HK-2 (cell line): Measurements from ENCODE around the gene SYN1.

Experiments used
- DNase-seq: peaks from one replicate; pipeline ENCODE4 v3.0.0-alpha.2; 2018; ENCODE audit not compliant: unreplicated experiment

SYN1 gene

DNA sequence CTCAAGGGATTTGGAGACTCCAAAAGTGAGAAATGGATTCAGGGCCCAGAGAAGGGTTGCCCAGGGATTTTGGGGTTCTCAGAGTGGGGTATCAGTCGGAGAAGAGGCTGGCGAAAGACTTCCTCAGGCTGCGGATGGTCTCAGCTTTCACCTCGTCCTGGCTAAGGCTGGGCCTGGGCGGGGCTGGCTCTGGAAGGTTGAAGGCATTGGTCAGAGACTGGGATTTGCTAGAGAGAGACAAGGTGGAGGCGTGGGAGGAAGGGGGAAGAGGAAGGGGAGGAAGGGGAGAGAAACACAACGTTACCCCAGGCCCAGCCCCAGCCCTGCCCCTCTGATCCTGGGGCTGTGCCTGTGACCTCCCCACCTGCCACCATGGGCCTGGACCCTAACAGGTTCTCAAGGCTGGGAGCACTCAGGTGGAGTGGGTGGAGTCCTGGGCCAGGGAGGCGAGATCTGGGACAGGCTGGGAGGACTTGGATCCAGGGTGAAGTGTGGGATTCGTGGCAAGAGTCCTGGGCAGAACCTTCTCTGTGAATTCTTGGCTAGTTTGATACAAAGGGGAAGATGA, 46.8 kb downstream of the SYN1 start:
- no peak for DNase-seq

DNA sequence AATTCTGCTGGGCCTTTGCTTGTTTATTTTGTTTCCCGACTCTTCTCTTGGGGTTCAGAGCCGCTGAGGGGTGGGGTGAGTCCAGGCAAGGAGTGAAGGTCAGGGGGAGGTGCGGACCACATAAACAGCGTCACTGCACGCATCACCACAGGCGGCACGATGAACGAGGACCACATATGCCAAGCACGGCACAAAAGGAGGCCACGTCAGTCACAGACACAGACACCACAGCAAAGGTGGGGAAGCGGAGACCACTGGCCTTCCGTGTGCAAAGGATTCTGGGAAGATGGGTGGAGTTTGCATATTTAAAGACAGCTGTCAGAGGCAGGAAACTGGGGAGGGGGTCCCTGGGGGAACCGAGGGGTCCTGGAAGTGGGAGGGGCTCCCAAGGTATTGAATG, 47.8 kb downstream of the SYN1 start:
- DNase-seq: no peak

- DNase-seq: no peak
These were observed 48.4 kb downstream of the SYN1 start for GRCh38 chrX:47571215-47571614.

DNA sequence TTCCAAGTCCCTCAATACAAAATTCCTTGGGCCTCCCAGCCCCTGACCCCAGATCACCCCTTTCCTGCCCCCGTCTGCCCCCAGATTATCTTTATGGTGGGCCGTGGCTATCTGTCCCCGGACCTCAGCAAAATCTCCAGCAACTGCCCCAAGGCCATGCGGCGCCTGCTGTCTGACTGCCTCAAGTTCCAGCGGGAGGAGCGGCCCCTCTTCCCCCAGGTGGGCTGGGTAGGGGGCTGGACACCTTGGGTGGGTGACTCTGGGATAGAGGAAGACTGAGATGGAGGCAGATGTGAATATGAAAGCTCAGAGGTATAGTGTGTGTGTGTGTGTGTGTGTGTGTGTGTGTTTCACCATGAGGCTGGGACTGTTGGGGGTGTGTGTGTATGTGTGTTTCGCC, 48.9 kb downstream of the SYN1 start:
- no peak for DNase-seq

DNA sequence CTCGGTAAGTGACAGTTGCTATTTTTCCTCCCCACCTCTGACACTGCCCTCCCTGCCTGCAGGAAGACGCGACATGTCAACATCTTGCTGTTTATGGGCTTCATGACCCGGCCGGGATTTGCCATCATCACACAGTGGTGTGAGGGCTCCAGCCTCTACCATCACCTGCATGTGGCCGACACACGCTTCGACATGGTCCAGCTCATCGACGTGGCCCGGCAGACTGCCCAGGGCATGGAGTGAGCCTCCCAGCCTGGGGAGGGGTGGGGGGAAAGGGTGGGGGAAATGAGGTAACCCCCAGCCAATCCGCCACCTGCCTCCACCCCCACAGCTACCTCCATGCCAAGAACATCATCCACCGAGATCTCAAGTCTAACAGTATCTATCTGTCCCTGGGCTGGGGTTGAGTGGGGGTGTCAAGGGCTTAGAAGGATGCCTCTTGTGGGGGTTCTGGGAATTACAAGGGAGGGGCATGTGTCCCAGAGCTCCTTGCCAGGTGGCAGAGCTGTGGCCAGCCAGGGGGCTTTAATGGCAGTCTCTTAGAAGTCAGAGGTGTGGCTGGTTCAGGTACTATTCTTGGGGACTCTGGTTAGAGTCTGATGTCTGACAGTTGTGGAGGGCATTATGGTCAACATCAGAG, 50.9 kb downstream of the SYN1 start:
- no peak for DNase-seq

- no peak for DNase-seq
These were observed 52.8 kb downstream of the SYN1 start for GRCh38 chrX:47566841-47567240.

GRCh38 chrX:47564438-47565085, 55.1 kb downstream of the SYN1 start:
- no peak for DNase-seq

DNA sequence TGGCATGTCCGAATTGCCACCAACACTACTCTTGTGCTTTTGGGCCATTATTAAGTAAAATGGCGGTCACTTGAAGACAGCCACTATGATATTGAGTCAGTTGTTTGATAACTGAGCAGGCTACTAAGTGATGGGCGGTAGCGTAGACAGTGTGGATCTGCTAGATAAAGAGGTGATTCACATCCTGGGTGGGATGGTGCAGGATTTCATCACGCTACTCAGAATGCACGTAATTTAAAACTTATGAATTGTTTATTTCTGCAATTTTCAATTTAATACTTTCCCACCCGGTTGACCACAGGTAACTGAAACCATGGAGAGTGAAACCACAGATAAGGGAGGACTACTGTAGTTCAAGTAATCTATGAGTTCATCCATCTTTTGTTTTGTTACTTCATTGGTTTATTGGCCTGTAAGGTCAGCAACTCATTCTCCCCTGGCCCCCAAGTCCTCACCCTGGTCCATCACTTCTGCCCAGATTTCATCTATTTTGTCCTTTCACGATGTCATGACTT, 55.8 kb downstream of the SYN1 start:
- no peak for DNase-seq

DNA sequence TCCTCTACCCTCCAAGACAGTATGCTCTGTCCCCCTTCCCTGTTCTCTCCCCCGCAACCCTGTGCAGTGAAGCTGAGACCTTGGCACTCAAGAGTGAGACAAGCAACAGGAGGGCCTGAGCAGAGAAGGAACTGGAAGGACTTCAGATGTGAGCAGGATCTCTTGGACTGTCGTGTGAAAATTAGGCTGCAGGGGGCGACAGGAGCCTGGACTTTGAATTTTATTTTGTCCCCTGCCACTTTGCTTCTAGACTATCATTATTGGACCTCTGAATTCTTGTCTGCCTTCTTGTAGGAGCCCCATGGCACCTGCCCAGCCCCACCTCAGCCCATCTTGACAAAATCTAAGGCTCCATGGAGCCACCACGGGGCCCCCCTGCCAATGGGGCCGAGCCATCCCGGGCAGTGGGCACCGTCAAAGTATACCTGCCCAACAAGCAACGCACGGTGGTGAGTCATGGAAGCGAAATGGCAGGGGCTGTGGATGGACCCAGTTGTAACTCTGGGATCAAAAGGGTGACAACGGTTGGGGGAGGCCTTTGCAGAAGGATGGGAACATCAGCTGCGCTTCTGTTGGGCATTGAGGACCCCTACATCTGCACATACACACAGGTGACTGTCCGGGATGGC, 56.9 kb downstream of the SYN1 start:
- DNase-seq: no peak

DNA sequence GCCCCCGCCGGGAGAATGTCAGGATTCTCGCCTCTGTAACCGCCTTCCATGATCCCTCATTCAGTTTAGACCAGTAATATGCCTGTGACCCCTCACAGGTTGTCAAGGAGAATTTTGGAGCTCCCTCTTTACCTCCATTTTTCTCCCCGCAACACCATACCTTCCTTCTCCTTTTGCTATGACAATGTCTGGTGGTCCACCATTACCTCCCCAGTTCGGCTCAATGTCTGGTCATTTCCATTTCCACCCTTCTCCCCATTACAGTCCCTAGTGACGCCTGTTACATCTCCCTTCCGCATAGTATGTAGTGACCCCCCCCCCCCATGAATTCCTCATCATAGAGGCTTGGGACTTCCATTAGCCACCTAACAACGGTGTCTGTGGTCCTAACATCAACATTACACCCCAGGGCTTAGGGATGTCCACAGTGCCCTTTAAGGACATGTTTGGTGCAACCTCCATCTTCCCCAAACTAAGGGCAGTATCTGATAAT, 58.0 kb downstream of the SYN1 start:
- no peak for DNase-seq

DNA sequence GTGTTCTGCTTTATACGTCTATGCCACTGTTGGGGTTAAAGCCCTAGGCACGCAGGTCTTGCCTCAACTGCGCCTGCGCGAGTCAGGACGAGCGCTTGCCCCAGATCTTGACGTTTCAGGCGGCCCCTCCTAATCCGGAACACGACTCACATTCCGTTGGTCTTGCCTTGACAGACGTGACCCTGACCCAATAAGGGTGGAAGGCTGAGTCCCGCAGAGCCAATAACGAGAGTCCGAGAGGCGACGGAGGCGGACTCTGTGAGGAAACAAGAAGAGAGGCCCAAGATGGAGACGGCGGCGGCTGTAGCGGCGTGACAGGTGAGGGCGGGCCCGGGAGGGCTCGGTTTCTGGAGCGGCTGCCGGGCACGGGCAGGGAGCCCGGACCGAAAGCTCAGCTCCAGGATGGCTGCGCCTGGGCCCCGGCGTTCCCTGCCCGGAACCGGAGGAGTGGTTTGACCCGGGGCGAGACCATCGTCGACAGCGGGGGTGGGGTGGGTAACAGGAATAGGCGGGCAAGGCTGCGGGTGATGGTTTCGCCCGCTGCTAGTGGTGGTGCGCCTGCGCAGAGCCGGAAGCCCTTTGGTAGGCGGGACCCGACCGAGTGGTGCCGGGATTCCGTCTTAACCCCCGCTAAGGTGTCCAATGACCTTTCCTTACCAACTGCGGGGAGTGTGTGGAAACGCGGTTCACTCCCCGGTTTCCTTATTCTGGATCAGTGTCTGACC, 58.6 kb downstream of the SYN1 start, which contains the start of gene ARAF:
TSS of gene ARAF (plus strand) at position 272 of the 725 bp plus-strand sequence. CDS start 1,763 bp downstream, outside the sequence.
- peak; percentile 98 for DNase-seq

GRCh38 chrX:47560179-47560933, 59.3 kb downstream of the SYN1 start:
- DNase-seq: no peak

- DNase-seq: no peak
These were observed 61.2 kb downstream of the SYN1 start for GRCh38 chrX:47558436-47558835.

- peak; percentile 90 for DNase-seq
These were observed 63.5 kb downstream of the SYN1 start for GRCh38 chrX:47556045-47556623.

DNA sequence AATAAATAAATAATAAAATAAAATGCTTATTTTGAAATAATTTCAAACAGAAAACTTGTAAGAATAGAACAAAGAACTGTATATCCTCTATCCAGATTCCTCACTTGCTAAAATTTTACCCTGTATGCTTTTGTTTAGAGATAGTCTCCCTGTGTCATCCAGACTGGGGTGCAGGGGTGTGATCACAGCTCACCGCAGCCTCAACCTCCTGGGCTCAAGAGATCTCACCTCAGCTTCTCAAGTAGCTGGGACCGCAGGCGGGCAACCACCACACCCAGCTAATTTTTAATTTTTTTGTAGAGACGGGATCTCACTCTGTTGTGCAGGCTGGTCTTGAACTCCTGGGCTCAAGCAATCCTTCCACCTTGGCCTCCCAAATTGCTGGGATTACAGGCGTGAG, 76.2 kb downstream of the SYN1 start:
- no peak for DNase-seq

GRCh38 chrX:47540754-47541538, 78.7 kb downstream of the SYN1 start:
- peak; percentile 70 for DNase-seq

DNA sequence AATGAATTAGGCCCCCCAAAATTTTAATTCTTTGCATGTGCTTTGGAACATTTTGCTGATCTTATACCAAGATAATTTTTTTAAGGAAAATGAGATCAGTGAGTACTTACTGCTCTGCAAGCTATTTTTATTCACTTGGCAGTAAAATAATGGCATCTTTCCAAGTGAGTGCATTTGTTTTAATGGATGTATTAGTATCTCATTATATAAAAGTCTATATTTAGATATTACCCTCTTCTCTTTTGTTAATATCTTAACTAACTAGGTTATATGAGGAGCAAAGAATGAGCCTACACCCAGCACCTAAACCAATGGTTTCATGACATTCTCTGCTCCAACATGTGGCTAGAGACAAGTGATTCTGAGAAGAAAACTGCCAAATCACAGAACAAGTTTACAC, 79.8 kb downstream of the SYN1 start:
- DNase-seq: no peak

GRCh38 chrX:47530049-47530448, 89.6 kb downstream of the SYN1 start:
- DNase-seq: no peak

DNA sequence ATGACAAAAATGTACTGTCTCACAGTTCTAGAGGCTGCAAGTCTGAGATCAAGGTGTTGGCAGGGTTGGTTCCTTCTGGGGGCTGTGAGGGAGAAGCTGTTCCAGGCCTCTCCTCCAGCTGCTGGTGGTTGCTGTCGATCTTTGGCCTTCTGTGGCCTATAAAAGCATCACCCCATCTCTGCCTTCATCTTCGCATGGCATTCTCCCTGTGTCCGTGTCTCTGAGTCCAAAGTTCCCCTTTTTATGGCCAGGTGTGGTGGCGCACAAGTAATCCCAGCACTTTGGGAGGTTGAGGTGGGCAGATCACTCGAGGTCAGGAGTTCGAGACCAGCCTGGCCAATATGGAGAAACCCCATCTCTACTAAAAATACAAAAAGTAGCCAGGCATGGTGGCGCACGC, 90.1 kb downstream of the SYN1 start:
- DNase-seq: no peak

DNA sequence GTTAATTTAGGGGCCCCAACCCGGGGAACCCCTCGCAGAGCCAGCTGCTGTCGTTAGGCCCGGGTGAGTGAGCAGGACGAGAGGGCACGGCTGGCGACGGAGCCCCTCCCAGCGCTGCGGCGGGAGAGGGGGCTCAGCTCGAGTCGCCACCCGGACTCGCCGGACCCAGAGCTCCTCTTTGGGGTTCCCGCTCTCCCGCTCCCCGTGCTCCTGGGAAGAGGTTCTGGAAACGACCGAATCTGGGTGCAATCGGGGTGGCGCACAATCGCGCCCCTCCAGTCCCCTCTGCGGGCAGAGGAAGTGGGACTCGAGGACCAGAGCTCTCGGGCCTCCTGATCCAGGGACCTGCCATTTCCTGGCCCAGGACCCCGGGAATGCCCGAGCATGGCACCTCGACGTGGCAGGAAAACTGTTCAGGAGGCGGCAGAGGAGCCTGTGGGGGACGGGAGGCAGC, 95.9 kb downstream of the SYN1 start:
- DNase-seq: no peak
